SJCRH30 (cell line): ENCODE data around the gene MITD1. TPM values are rescaled to one million over a fixed set of nuclear protein-coding genes. Genes with fewer than 3 reads are reported as not detected.
A peak's percentile ranks its signal among the peaks of the same experiment; 100 is the strongest.
"Not testable (repeated sequence)": the region's sequence is repeated elsewhere in the genome, so short reads cannot be mapped to it uniquely, and the experiment has no call there.

ENCODE experiments used
- DNase-seq, 2 experiments: peaks; one replicate each; pipeline ENCODE4 v3.0.0-alpha.2; 2015 to 2020
- H3K27ac ChIP-seq: fragments of 250-450 bp; sonication (Bioruptor Pico); 2 replicates; pipeline ENCODE4 v1.5.1; 2020; ENCODE audit warnings: mild to moderate bottlenecking, moderate library complexity
- H3K27me3 ChIP-seq: fragments of 250-450 bp; sonication (Bioruptor Pico); 2 replicates; pipeline ENCODE4 v1.5.1; 2020; ENCODE audit warnings: mild to moderate bottlenecking, moderate library complexity
- H3K36me3 ChIP-seq: fragments of 250-450 bp; sonication (Bioruptor Pico); 2 replicates; pipeline ENCODE4 v1.5.1; 2020; ENCODE audit warnings: mild to moderate bottlenecking, moderate library complexity
- H3K4me1 ChIP-seq: fragments of 250-450 bp; sonication (Bioruptor Pico); 2 replicates; pipeline ENCODE4 v1.5.1; 2020; ENCODE audit warnings: mild to moderate bottlenecking, moderate library complexity
- H3K4me3 ChIP-seq: fragments of 250-450 bp; sonication (Bioruptor Pico); 2 replicates; pipeline ENCODE4 v1.5.1; 2020; ENCODE audit warnings: mild to moderate bottlenecking, moderate library complexity
- H3K9me3 ChIP-seq: fragments of 250-450 bp; sonication (Bioruptor Pico); replicated peaks from 2 replicates; pipeline ENCODE4 v1.5.1; 2020; ENCODE audit warnings: mild to moderate bottlenecking, moderate library complexity
- total RNA-seq: library from RNA; depleted of rRNA; stranded (reverse); fragments of >200 nt; shearing (Covaris generic); gene quantifications from 2 replicates; pipeline ENCODE4 v1.2.3, GENCODE V29; 2014; rRNA removed

MITD1 gene
- total RNA-seq, 1 experiment from 2014 or later, result 42.4 TPM

DNA sequence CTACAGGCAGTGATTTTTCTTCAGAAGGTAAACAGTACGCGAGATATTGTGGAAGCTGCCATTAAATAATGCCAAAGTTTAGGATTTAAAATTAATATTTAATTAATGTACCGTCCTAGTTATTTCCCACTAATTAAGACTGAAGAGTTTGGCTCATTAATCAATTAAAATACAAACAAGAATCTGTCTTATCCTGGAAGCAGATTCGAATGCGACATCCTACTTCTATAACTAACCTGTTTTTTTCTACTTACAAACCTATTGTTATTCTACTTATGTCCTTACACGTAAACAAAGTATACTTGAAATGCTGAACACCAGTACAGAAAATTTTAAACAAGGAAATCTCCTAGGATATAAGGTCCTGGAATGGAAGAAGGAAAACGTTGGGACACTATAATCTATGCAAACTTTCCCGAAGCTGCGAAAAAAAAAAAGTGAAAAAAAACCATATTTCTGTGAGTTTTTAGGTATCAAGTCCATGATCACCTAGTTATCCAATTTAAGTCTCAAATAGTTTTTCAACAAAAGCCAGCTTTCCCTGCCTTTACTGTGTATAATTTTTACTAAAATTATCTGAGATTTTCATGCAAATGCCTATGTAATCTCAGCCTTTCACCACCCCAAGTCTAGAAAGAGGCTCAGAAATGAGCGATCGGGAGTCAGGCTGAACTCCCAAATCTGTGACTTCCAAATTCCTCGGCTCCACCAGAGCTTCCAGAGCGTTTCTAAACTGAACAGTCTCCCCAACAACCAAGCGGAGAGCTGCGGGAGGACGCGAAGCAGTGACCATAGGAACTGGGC, 40.6 kb downstream of the MITD1 start:
- H3K4me1 ChIP-seq, result peaks cover 3% of the 10 kb centered on the region
- H3K9me3 ChIP-seq, result no peaks in the 10 kb centered on the region
- no peaks in the 10 kb centered on the region for H3K27me3 ChIP-seq
- no peaks in the 10 kb centered on the region for H3K36me3 ChIP-seq
- peak overlapping the region; percentile 78 for H3K4me3 ChIP-seq
- DNase-seq, result no peak
- H3K27ac ChIP-seq, result peak overlapping the region; percentile 32

DNA sequence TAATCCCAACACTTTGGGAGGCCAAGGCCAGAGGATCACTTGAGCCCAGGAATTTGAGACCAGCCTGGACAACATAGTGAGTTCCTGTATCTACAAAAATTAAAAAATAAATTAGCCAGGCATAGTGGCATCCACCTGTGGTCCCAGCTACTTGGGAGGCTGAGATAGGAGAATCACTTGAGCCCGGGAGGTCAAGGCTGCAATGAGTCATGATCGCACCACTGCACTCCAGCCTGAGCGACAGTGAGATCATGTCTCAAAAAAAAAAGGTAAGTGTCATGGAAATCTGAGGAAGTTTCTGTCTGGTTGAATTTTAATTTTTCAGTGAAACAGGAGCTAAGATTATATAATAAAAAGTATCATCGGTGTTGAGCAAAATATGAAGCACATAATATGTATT, 41.9 kb downstream of the MITD1 start:
- Histone ChIP-seq H3K4me1 (peaks cover 3% of the 10 kb centered on the region), H3K27me3 (no peaks in the 10 kb centered on the region), H3K27ac (no peak overlapping the region), H3K9me3 (no peaks in the 10 kb centered on the region), H3K4me3 (no peak overlapping the region), H3K36me3 (no peaks in the 10 kb centered on the region)
- no peak for DNase-seq

DNA sequence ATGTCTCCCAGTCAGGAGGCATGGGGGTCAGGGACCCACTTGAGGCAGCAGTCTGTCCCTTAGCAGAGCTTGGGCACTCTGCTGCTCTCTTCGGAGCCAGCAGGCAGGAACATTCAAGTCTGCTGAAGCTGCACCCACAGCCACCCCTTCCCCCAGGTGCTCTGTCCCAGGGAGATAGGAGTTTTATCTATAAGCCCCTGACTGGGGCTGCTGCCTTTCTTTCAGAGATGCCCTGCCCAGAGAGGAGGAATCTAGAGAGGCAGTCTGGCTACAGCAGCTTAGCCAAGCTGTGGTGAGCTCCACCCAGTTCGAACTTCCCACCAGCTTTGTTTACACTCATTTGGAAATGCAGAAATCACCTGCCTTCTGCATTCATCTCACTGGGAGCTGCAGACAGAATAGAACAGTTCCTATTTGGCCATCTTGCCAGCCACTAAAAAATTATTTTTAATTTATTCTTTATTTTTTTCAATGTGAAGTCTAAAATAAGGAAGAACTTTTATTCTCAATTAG, 45.8 kb downstream of the MITD1 start:
- not testable (repeated sequence) for H3K9me3 ChIP-seq, H3K27me3 ChIP-seq, H3K27ac ChIP-seq, H3K4me3 ChIP-seq, H3K36me3 ChIP-seq, DNase-seq, H3K4me1 ChIP-seq

DNA sequence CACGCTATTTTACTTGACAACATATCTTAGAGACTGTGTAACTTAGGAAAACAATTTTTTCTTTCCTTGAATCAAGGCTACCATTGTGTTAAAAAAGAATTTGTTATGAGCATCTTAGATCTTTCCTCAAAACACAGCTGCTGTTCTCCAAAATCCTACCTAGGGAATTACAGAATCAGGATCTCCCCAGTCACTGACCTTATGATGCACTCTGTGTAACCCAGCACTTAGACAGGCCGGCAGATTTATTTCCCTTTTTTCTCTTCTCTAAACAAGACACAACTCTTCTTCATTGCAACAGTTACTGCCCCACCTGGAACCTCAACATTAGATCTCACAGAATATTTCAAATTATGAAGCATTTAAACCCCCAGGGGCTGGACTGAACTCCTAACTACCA, 52.9 kb downstream of the MITD1 start:
- Histone ChIP-seq H3K4me3 (no peak overlapping the region), H3K27ac (no peak overlapping the region), H3K4me1 (no peaks in the 10 kb centered on the region), H3K27me3 (no peaks in the 10 kb centered on the region), H3K9me3 (peaks cover 5% of the 10 kb centered on the region; the same call in 1 of the 2 replicates), H3K36me3 (peaks cover 5% of the 10 kb centered on the region; the same call in 1 of the 2 replicates)
- no peak for DNase-seq

Other genes with a start within 250 kb of the MITD1 start
- not detected in 2 replicates for gene CRACDL, start 244.8 kb downstream of the MITD1 start, total RNA-seq
- 0.24 and 0.25 TPM in 2 replicates for gene C2orf15, start 39.4 kb downstream of the MITD1 start, total RNA-seq
- gene TSGA10, start 26.1 kb downstream of the MITD1 start, total RNA-seq, result 3.1 and 4.2 TPM in 2 replicates
- 7.7 TPM in 2 replicates for gene LIPT1, start 26.1 kb downstream of the MITD1 start, total RNA-seq
- gene MRPL30, start 126 bp upstream of the MITD1 start, total RNA-seq, result 116 TPM in 2 replicates
- gene LYG2, start 74.6 kb upstream of the MITD1 start, total RNA-seq, result 0.30 and 0.36 TPM in 2 replicates
- gene LYG1, start 120.1 kb upstream of the MITD1 start, total RNA-seq, result 0.61 and 1.3 TPM in 2 replicates
- gene TXNDC9, start 155.3 kb upstream of the MITD1 start, total RNA-seq, result 49.4 and 52.2 TPM in 2 replicates
- 37.2 and 46.6 TPM in 2 replicates for gene EIF5B, start 156.3 kb upstream of the MITD1 start, total RNA-seq